Right lobe of liver (tissue), 4 donors: ENCODE data around the gene LY6G6D.

Source experiments
- POLR2A ChIP-seq: fragments of 450-650 bp; IDR thresholded peaks from one replicate; pipeline ENCODE4 v1.6.1; 2017; ENCODE audit warnings: antibody characterized with exemption, mild to moderate bottlenecking
- TF ChIP-seq, protein P1 (sequence below), 4 donors: fragments of 200-600 bp in 3 of 4; fragments of 450-650 bp in 1 of 4; IDR thresholded peaks; one replicate each; pipeline versions ENCODE4 v1.5.1 to v1.8.0; 2016 to 2022; ENCODE audit warnings: antibody characterized with exemption in 4 of 4, mild to moderate bottlenecking in 2 of 4
- donor health status: DM: no; HTN: no; CAD: no.
- donor health status: DM: no; HTN: no; CAD: no.
- donor health status: DM: no; HTN: yes; CAD: no.

DNA sequence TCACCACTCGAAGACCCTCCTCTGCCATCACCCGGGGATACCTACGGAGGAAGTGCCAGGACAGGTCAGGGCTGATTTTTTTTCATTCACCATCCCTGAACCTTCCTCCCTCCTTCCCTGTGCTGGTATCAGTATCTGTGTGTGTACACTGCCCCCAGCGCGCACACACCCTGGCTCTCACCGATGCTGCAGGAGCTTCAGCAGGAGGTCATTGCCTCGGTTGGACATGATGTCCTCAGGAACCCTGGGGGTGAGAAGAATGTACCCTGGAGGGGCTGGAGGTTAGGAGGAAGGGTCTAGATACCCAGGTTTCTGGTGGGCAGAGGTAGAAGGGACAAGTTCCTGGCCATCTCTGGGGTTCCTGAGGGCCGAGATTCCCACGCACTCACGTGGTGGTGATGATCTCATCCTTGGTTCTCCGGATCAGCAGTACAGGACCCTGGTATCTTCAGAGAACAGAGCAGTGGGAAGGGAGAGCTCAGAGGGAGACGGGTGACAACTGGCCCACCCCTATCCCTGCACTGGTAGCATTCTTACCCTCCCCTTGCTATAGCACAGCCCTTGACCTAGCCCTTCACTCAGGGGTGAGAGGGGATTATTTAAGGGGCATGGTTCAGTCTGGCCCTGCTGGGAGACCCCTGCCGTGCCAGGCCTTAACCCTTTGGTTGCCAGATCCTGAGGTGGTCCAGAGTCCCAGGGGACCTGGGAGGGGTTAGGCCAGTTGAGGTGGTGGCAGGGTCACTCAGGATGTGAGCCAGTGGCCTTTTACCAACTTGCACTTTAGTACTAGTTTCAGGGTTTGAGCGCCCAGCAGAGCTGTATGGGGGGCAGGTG lies 27.1 kb upstream of the LY6G6D start:
- TF ChIP-seq POLR2A = no peak
- TF ChIP-seq, protein P1, sequence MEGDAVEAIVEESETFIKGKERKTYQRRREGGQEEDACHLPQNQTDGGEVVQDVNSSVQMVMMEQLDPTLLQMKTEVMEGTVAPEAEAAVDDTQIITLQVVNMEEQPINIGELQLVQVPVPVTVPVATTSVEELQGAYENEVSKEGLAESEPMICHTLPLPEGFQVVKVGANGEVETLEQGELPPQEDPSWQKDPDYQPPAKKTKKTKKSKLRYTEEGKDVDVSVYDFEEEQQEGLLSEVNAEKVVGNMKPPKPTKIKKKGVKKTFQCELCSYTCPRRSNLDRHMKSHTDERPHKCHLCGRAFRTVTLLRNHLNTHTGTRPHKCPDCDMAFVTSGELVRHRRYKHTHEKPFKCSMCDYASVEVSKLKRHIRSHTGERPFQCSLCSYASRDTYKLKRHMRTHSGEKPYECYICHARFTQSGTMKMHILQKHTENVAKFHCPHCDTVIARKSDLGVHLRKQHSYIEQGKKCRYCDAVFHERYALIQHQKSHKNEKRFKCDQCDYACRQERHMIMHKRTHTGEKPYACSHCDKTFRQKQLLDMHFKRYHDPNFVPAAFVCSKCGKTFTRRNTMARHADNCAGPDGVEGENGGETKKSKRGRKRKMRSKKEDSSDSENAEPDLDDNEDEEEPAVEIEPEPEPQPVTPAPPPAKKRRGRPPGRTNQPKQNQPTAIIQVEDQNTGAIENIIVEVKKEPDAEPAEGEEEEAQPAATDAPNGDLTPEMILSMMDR (IDR thresholded peaks at IDR 0.05) = no peak
